Activated T-helper 1 cell treated with anti-CD3 and anti-CD28 coated beads, Interleukin-12 subunit alpha, Interleukin-12 subunit beta, Interleukin-2, Interleukin-4 antibody, amounts not matched to agents 30 ng/mL and 10 ng/mL and 1 ng/mL, durations not matched to agents 14 hours and 24 hours and 36 hours (primary cell): ENCODE measurements around the gene IL23A. TPM values are rescaled to one million over a fixed set of nuclear protein-coding genes. Genes with fewer than 3 reads are reported as not detected.
A peak's percentile ranks its signal among the peaks of the same experiment; 100 is the strongest.

ENCODE experiments used
- DNase-seq: peaks from one replicate; pipeline ENCODE4 v3.0.0; 2021; ENCODE audit warnings: low spot score
- H3K27ac Mint-ChIP-seq: one replicate; pipeline ENCODE4 v1.8.0; 2021; ENCODE audit warnings: mild to moderate bottlenecking, mixed read lengths
- H3K27me3 Mint-ChIP-seq: one replicate; pipeline ENCODE4 v1.8.0; 2022; ENCODE audit warnings: mild to moderate bottlenecking, moderate library complexity, mixed read lengths; ENCODE audit not compliant: insufficient read depth
- H3K36me3 Mint-ChIP-seq: one replicate; pipeline ENCODE4 v1.8.0; 2021; ENCODE audit warnings: low read depth, mixed read lengths
- H3K4me1 Mint-ChIP-seq: one replicate; pipeline ENCODE4 v1.8.0; 2021; ENCODE audit warnings: low read depth, mixed read lengths
- H3K4me3 Mint-ChIP-seq: one replicate; pipeline ENCODE4 v1.8.0; 2021; ENCODE audit warnings: mild to moderate bottlenecking, moderate library complexity, mixed read lengths
- H3K9me3 Mint-ChIP-seq: one replicate; pipeline ENCODE4 v1.8.0; 2021; ENCODE audit warnings: mixed read lengths
- intact Hi-C: fragments of 100-400 bp; cut with micrococcal nuclease; formaldehyde crosslinking; loops from one replicate; pipeline ENCODE4 v1.15.1; 2024
- total RNA-seq: library from RNA; stranded (reverse); gene quantifications from 2 replicates; pipeline ENCODE4 v1.2.3, GENCODE V29; 2022

Gene IL23A, protein sequence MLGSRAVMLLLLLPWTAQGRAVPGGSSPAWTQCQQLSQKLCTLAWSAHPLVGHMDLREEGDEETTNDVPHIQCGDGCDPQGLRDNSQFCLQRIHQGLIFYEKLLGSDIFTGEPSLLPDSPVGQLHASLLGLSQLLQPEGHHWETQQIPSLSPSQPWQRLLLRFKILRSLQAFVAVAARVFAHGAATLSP
- 40.0 and 43.3 TPM in 2 replicates for total RNA-seq

- peaks cover 51% of the 10 kb centered on the region for H3K4me1 Mint-ChIP-seq
- no peaks in the 10 kb centered on the region for H3K9me3 Mint-ChIP-seq
- peaks cover 28% of the 10 kb centered on the region for H3K36me3 Mint-ChIP-seq
- H3K4me3 Mint-ChIP-seq: peak within 1 kb of the TSS; percentile 93
- peak within 1 kb of the TSS; percentile 100 for H3K27ac Mint-ChIP-seq
- intact Hi-C loops: loop anchor here (1.0 to 10.0 kb wide), 9 partner anchors 22 to 746 kb away; partner anchors contain the start of genes COQ10A, CS, NAB2 and RNF41
- DNase-seq: peak; percentile 82
- H3K27me3 Mint-ChIP-seq: no peaks in the 10 kb centered on the region
These were observed at the start of gene IL23A for GRCh38 chr12:56338308-56339157. TSS of gene IL23A (plus strand) at chr12:56338884. CDS start at chr12:56339045, 161 bp downstream.

- no peaks in the 10 kb centered on the region for H3K9me3 Mint-ChIP-seq
- H3K36me3 Mint-ChIP-seq: peaks cover 34% of the 10 kb centered on the region
- H3K27me3 Mint-ChIP-seq: no peaks in the 10 kb centered on the region
- H3K27ac Mint-ChIP-seq: no peak overlapping the region
- H3K4me3 Mint-ChIP-seq: no peak overlapping the region
- intact Hi-C loops: no loop called here
- peaks cover 46% of the 10 kb centered on the region for H3K4me1 Mint-ChIP-seq
- no peak for DNase-seq
These were observed 44.9 kb upstream of the IL23A start for GRCh38 chr12:56293795-56294194.

GRCh38 chr12:56296295-56296694 is 42.4 kb upstream of the IL23A start:
- no peaks in the 10 kb centered on the region for H3K27me3 Mint-ChIP-seq
- no peak overlapping the region for H3K27ac Mint-ChIP-seq
- intact Hi-C loops: no loop called here
- H3K36me3 Mint-ChIP-seq: peaks cover 29% of the 10 kb centered on the region
- H3K9me3 Mint-ChIP-seq: no peaks in the 10 kb centered on the region
- H3K4me3 Mint-ChIP-seq: no peak overlapping the region
- peaks cover 53% of the 10 kb centered on the region for H3K4me1 Mint-ChIP-seq
- DNase-seq: no peak

DNA sequence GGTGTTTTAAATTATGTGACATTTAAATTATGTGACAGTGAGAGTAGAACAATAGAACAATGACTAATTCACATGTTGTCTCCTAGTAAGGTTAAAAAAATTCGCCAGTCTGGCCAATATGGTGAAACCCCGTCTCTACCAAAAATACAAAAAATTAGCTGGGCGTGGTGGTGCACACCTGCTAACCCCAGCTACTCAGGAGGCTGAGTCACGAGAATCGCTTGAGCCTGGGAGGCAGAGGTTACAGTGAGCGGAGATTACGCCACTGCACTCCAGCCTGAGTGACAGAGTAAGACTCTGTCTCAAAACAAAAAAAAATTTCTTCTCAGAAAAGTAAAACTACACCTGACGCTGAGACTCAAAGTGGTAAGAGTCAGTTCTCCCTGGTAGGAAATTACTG is 41.3 kb upstream of the IL23A start:
- Mint-ChIP-seq H3K27me3 (no peaks in the 10 kb centered on the region), H3K4me3 (peak overlapping the region; percentile 60), H3K4me1 (peaks cover 57% of the 10 kb centered on the region), H3K36me3 (peaks cover 25% of the 10 kb centered on the region), H3K27ac (no peak overlapping the region), H3K9me3 (no peaks in the 10 kb centered on the region)
- intact Hi-C loops: no loop called here
- DNase-seq: no peak

GRCh38 chr12:56298828-56299227 is 39.9 kb upstream of the IL23A start:
- Mint-ChIP-seq H3K9me3 (no peaks in the 10 kb centered on the region), H3K36me3 (peaks cover 23% of the 10 kb centered on the region), H3K27me3 (no peaks in the 10 kb centered on the region), H3K4me3 (peak overlapping the region; percentile 98), H3K27ac (peak overlapping the region; percentile 90), H3K4me1 (peaks cover 54% of the 10 kb centered on the region)
- intact Hi-C loops: no loop called here
- no peak for DNase-seq

GRCh38 chr12:56299308-56299852 is 39.3 kb upstream of the IL23A start:
- Mint-ChIP-seq H3K36me3 (peaks cover 20% of the 10 kb centered on the region), H3K9me3 (no peaks in the 10 kb centered on the region), H3K4me3 (peak overlapping the region; percentile 98), H3K4me1 (peaks cover 51% of the 10 kb centered on the region), H3K27ac (peak overlapping the region; percentile 90), H3K27me3 (no peaks in the 10 kb centered on the region)
- peak; percentile 20 for DNase-seq
- intact Hi-C loops: no loop called here

DNA sequence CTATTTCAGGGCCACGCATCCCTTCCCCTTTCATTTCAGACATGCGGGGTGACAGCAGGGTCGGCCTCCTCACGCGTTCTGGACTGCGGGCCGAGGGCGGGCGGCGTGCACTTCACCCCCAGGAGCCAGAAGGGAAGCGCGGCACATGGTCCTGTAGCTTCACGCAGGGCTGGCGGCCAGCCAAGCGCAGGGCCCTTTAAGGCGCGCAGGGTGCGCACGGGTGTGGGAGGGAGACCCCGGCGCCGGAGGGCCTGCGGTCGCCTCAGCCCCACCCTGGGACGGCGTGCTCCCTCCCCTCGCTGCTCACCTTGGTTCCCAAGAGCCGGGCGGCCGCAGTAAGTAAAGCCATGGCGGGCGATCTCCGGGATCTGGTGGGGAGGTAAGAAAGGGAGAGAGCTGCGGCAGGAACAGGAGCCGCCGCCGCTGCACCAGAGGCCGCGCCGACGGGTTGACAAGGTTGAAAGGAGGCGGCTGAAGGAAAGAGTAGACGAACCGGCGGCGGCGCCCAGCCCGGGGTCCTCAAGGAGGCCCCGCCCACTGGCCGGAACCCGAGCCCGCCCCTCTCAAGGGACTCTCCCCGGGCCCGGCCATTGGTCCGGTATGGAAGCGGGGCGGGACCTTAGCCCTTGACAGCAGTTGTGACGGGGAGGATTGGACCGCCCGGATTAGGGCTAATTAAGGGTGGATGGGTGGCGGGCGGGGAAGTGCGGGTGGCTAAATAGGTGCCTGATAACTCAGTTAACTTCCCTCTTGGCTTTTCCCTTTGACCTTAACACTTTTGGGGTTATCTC is 38.6 kb upstream of the IL23A start, which contains the start of gene CS:
Gene CS, minus strand, starts transcription at position 478 of the 791 bp plus-strand sequence. Its CDS starts 129 bp downstream, at position 349.
- Mint-ChIP-seq H3K27me3 (no peaks in the 10 kb centered on the region), H3K4me1 (peaks cover 51% of the 10 kb centered on the region), H3K36me3 (peaks cover 22% of the 10 kb centered on the region), H3K27ac (peak within 1 kb of the TSS; percentile 90), H3K9me3 (no peaks in the 10 kb centered on the region), H3K4me3 (peak within 1 kb of the TSS; percentile 98)
- intact Hi-C loops: loop anchor here (1.0 kb wide), 12 partner anchors 16 to 482 kb away; partner anchors contain the start of genes ANKRD52, IL23A, ORMDL2 and PAN2
- DNase-seq: peak; percentile 98

DNA sequence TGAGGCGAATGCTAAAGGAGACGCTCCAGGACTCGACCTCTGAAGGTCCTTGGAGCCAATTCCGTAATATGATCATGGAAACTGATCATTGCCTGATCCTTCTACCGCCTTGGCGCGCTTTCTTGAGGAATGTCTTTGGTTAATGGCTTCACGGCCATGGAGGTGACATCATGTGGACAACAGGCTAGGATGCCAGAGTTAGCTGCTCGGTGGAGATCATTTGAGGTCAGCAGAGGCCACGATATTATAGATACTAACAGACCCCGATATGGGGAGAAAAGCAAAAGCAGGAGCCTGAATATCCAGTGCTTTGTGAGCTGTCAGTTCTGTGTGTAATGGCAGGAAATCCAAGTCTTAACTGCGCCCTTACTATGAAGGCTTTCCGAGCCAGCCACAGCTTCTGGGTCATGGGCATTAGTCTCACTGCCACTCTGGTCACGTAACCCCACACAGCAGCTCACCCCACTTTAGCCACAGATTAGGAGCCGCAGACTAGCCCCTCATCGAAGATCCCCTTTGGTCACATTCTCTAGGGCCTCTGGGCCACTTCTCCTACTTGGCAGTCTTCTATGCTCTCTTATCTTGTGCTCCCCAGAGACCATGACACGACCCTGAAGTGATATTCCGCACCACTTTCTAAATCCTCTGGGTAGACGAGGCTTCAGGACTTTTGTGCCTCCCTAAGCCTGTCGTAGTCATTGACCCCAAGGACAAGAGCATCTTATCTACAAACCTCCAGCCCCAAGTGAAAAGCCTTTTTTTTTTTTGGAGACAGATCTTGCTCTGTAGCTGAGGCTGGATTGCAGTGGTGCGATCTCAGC is 37.8 kb upstream of the IL23A start:
- no peak for DNase-seq
- Mint-ChIP-seq H3K4me3 (peak overlapping the region; percentile 98), H3K27me3 (no peaks in the 10 kb centered on the region), H3K4me1 (peaks cover 51% of the 10 kb centered on the region), H3K9me3 (no peaks in the 10 kb centered on the region), H3K36me3 (peaks cover 24% of the 10 kb centered on the region), H3K27ac (peak overlapping the region; percentile 90)
- intact Hi-C loops: loop anchor here (1.0 kb wide), 12 partner anchors 15 to 483 kb away; partner anchors contain the start of genes ANKRD52, IL23A, ORMDL2 and PAN2

DNA sequence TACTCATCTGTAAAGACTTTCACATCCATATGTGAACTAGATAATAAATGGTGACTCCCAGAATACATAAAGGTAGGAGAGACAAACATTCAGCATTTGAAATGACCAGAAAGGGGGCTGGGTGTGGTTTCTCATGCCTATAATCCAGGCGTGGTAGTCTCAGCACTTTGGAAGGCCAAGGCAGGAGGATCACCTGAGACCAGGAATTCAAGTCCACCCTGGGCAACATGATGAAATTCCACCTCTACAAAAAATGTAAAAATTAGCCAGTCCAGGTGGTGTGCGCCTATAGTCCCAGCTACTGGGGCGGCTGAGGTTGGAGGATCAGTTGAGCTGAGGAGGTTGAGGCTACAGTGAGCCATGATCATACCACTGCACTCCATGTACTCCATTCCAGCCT is 34.4 kb upstream of the IL23A start:
- intact Hi-C loops: no loop called here
- peaks cover 7% of the 10 kb centered on the region for H3K36me3 Mint-ChIP-seq

GRCh38 chr12:56304872-56305590 is 33.7 kb upstream of the IL23A start:
- Mint-ChIP-seq H3K9me3 (no peaks in the 10 kb centered on the region), H3K36me3 (peaks cover 11% of the 10 kb centered on the region)
- intact Hi-C loops: no loop called here

More for the DNA sequence above, 34.4 kb upstream of the IL23A start:
- peaks cover 21% of the 10 kb centered on the region for H3K4me1 Mint-ChIP-seq
- H3K27ac Mint-ChIP-seq: no peak overlapping the region
- H3K27me3 Mint-ChIP-seq: no peaks in the 10 kb centered on the region
- no peak for DNase-seq
- H3K4me3 Mint-ChIP-seq: no peak overlapping the region
- H3K9me3 Mint-ChIP-seq: no peaks in the 10 kb centered on the region

DNA sequence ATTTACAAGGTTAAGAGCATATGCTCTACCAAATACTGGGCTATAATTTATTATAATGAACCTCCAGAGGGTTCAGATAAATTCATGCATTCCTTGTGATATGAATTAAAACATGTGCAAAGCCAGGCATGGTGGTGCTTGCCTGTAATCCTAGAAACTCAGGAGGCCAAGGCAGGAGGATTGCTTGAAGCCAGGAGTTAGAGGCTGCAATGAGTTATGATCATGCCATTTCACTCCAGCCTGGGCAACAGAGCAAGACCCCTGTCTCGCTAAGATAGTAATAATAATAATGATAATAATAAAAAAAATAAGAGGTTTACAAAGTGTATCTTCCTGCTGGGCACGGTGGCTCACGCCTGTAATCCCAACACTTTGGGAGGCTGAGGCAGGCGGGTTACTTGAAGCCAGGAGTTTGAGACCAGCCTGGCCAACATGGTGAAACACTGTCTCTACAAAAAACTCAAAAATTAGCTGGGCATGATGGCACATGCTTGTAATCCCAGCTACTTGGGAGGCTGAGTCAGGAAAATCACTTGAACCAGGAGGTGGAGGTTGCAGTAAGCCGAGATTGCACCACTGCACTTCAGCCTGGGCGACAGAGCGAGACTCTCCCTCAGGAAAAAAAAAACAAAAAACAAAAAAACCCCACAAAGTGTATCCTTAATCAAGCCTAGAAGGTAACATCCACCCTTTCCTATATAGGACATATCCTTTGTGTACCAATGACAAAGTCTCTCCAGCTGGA is 31.3 kb upstream of the IL23A start:
- Mint-ChIP-seq H3K9me3 (no peaks in the 10 kb centered on the region), H3K4me3 (no peak overlapping the region), H3K27me3 (no peaks in the 10 kb centered on the region), H3K4me1 (peaks cover under 1% of the 10 kb centered on the region), H3K27ac (no peak overlapping the region), H3K36me3 (peaks cover 19% of the 10 kb centered on the region)
- intact Hi-C loops: no loop called here
- DNase-seq: no peak

More at GRCh38 chr12:56304872-56305590, 33.7 kb upstream of the IL23A start:
- no peak overlapping the region for H3K4me3 Mint-ChIP-seq
- DNase-seq: no peak
- no peak overlapping the region for H3K27ac Mint-ChIP-seq
- peaks cover 20% of the 10 kb centered on the region for H3K4me1 Mint-ChIP-seq
- no peaks in the 10 kb centered on the region for H3K27me3 Mint-ChIP-seq
